ENCODE results near the gene RNF217.

DNA sequence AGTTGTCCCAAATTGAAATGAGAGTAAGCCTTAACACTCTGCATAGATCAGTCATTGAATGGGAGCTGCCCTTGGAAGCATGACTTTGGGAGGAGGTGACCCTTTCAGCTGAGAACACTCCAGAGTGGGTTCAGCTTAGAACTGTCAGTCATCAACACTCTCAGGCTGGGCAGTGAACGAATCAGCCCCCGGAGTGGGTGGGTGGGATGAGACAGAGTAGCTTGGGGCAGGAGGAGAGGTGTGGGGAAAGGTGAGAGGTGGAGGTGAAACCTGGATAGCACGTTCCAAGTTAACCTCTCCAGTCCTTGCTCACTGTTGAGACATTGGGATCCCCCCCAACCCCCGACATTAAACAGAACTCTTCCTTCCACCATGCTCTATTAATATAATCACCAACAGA is 136.0 kb downstream of the RNF217 start:
- TF ChIP-seq TAF1 (IDR thresholded peaks at IDR 0.05; ENCODE audit: borderline replicate concordance, low read depth, low read length) (no peak), POLR2A (IDR thresholded peaks at IDR 0.05; ENCODE audit: low read depth, low read length) (no peak)

Data from GM12892 (cell line).